BLaER1 (cell line): ENCODE results near the gene LCN6.
A peak's percentile ranks its signal among the peaks of the same experiment; 100 is the strongest.

Experiments used
- H3K27ac ChIP-seq: shearing (Covaris generic); formaldehyde crosslinking; 2 replicates; pipeline ENCODE4 v1.8.1; 2022
- H3K27me3 ChIP-seq: shearing (Covaris generic); formaldehyde crosslinking; 2 replicates; pipeline ENCODE4 v1.8.1; 2022
- H3K36me3 ChIP-seq: shearing (Covaris generic); formaldehyde crosslinking; 2 replicates; pipeline ENCODE4 v1.8.1; 2022
- H3K4me1 ChIP-seq: shearing (Covaris generic); formaldehyde crosslinking; 2 replicates; pipeline ENCODE4 v1.8.1; 2022
- H3K4me2 ChIP-seq: shearing (Covaris generic); formaldehyde crosslinking; 2 replicates; pipeline ENCODE4 v1.8.1; 2022
- H3K4me3 ChIP-seq: shearing (Covaris generic); formaldehyde crosslinking; 2 replicates; pipeline ENCODE4 v1.8.1; 2022
- H3K9ac ChIP-seq: shearing (Covaris generic); formaldehyde crosslinking; 2 replicates; pipeline ENCODE4 v1.8.1; 2022
- H3K9me3 ChIP-seq: shearing (Covaris generic); formaldehyde crosslinking; 2 replicates; pipeline ENCODE4 v1.8.1; 2022
- H4K20me1 ChIP-seq: shearing (Covaris generic); formaldehyde crosslinking; 2 replicates; pipeline ENCODE4 v1.8.1; 2022
- Cebpa-rat ChIP-seq: shearing (Covaris generic); IDR thresholded peaks from 2 replicates; pipeline ENCODE4 v1.8.1; 2022

LCN6 gene

GRCh38 chr9:136754059-136754572 lies 5.8 kb upstream of the LCN6 start:
- peaks cover 40% of the 10 kb centered on the region for H3K9me3 ChIP-seq

GRCh38 chr9:136753371-136754058 lies 5.2 kb upstream of the LCN6 start:
- H3K4me1 ChIP-seq: peaks cover 73% of the 10 kb centered on the region
- H3K4me2 ChIP-seq: peak overlapping the region; percentile 80
- H3K27ac ChIP-seq: peak overlapping the region; percentile 61
- H4K20me1 ChIP-seq: no peaks in the 10 kb centered on the region
- H3K36me3 ChIP-seq: no peaks in the 10 kb centered on the region
- no peak overlapping the region for H3K9ac ChIP-seq
- H3K4me3 ChIP-seq: no peak overlapping the region
- no peaks in the 10 kb centered on the region for H3K27me3 ChIP-seq
- H3K9me3 ChIP-seq: peaks cover 40% of the 10 kb centered on the region
- no peak for TF ChIP-seq Cebpa-rat

More at GRCh38 chr9:136754059-136754572, 5.8 kb upstream of the LCN6 start:
- H3K4me1 ChIP-seq: peaks cover 73% of the 10 kb centered on the region
- peak overlapping the region; percentile 80 for H3K4me2 ChIP-seq
- H3K9ac ChIP-seq: no peak overlapping the region
- no peak overlapping the region for H3K4me3 ChIP-seq
- no peaks in the 10 kb centered on the region for H3K27me3 ChIP-seq
- H3K27ac ChIP-seq: peak overlapping the region; percentile 66
- no peaks in the 10 kb centered on the region for H3K36me3 ChIP-seq
- H4K20me1 ChIP-seq: no peaks in the 10 kb centered on the region
- TF ChIP-seq Cebpa-rat: no peak

- Histone ChIP-seq H4K20me1 (no peaks in the 10 kb centered on the region), H3K4me3 (no peak overlapping the region), H3K27me3 (no peaks in the 10 kb centered on the region), H3K4me2 (no peak overlapping the region), H3K36me3 (no peaks in the 10 kb centered on the region), H3K9ac (no peak overlapping the region), H3K4me1 (peaks cover 73% of the 10 kb centered on the region), H3K27ac (no peak overlapping the region; the same call in 1 of the 2 replicates), H3K9me3 (peaks cover 40% of the 10 kb centered on the region)
- TF ChIP-seq Cebpa-rat: no peak
These were observed 3.5 kb upstream of the LCN6 start for GRCh38 chr9:136751814-136752213.

- peaks cover 73% of the 10 kb centered on the region for H3K4me1 ChIP-seq
- TF ChIP-seq Cebpa-rat: no peak
- peak overlapping the region; percentile 53; the same call in 1 of the 2 replicates for H3K27ac ChIP-seq
- H3K36me3 ChIP-seq: no peaks in the 10 kb centered on the region
- no peaks in the 10 kb centered on the region for H4K20me1 ChIP-seq
- no peak overlapping the region for H3K4me2 ChIP-seq
- no peak overlapping the region for H3K9ac ChIP-seq
- no peaks in the 10 kb centered on the region for H3K27me3 ChIP-seq
- H3K4me3 ChIP-seq: no peak overlapping the region
- H3K9me3 ChIP-seq: peaks cover 38% of the 10 kb centered on the region
These were observed 2.9 kb upstream of the LCN6 start for GRCh38 chr9:136751244-136751643.

- Histone ChIP-seq H4K20me1 (no peaks in the 10 kb centered on the region), H3K9ac (no peak overlapping the region), H3K36me3 (peaks cover 3% of the 10 kb centered on the region; the same call in 1 of the 2 replicates), H3K4me1 (peaks cover 73% of the 10 kb centered on the region), H3K4me3 (no peak overlapping the region), H3K4me2 (peak overlapping the region; percentile 58; the same call in 1 of the 2 replicates), H3K27ac (peak overlapping the region; percentile 99), H3K9me3 (peaks cover 31% of the 10 kb centered on the region), H3K27me3 (no peaks in the 10 kb centered on the region)
- no peak for TF ChIP-seq Cebpa-rat
These were observed 2.2 kb upstream of the LCN6 start for GRCh38 chr9:136750526-136750925.

- Histone ChIP-seq H3K27ac (peak overlapping the region; percentile 99), H3K27me3 (no peaks in the 10 kb centered on the region), H3K4me2 (peak overlapping the region; percentile 94), H3K4me3 (peak overlapping the region; percentile 69), H3K4me1 (peaks cover 73% of the 10 kb centered on the region), H3K9me3 (peaks cover 31% of the 10 kb centered on the region), H3K36me3 (peaks cover 11% of the 10 kb centered on the region; the same call in 1 of the 2 replicates), H3K9ac (peak overlapping the region; percentile 87), H4K20me1 (0 out of 2 replicates have a peak, but pooled peaks cover 2% of the 10 kb centered on the region)
- no peak for TF ChIP-seq Cebpa-rat
These were observed 614 bp upstream of the LCN6 start for GRCh38 chr9:136748666-136749611.

GRCh38 chr9:136747161-136748060 lies 914 bp downstream of the LCN6 start:
- H3K36me3 ChIP-seq: peaks cover 19% of the 10 kb centered on the region; the same call in 1 of the 2 replicates
- peaks cover 14% of the 10 kb centered on the region; the same call in 1 of the 2 replicates for H4K20me1 ChIP-seq
- H3K9me3 ChIP-seq: peaks cover 21% of the 10 kb centered on the region
- H3K4me1 ChIP-seq: peaks cover 78% of the 10 kb centered on the region
- TF ChIP-seq Cebpa-rat: no peak
- peak overlapping the region; percentile 94 for H3K4me2 ChIP-seq
- H3K4me3 ChIP-seq: peak overlapping the region; percentile 69
- H3K27ac ChIP-seq: peak overlapping the region; percentile 99
- peak overlapping the region; percentile 87 for H3K9ac ChIP-seq
- H3K27me3 ChIP-seq: no peaks in the 10 kb centered on the region

- Histone ChIP-seq H3K9me3 (peaks cover 13% of the 10 kb centered on the region), H3K4me3 (peak overlapping the region; percentile 69), H3K4me1 (peaks cover 85% of the 10 kb centered on the region), H3K9ac (peak overlapping the region; percentile 87), H3K4me2 (peak overlapping the region; percentile 94), H3K27ac (peak overlapping the region; percentile 99), H3K27me3 (no peaks in the 10 kb centered on the region), H3K36me3 (peaks cover 19% of the 10 kb centered on the region; the same call in 1 of the 2 replicates), H4K20me1 (peaks cover 14% of the 10 kb centered on the region; the same call in 1 of the 2 replicates)
- no peak for TF ChIP-seq Cebpa-rat
These were observed 1.7 kb downstream of the LCN6 start for GRCh38 chr9:136746621-136747020.

- Histone ChIP-seq H4K20me1 (peaks cover 14% of the 10 kb centered on the region; the same call in 1 of the 2 replicates), H3K27ac (peak overlapping the region; percentile 99), H3K36me3 (peaks cover 19% of the 10 kb centered on the region; the same call in 1 of the 2 replicates), H3K4me2 (peak overlapping the region; percentile 99), H3K9ac (peak overlapping the region; percentile 87; the same call in 1 of the 2 replicates), H3K9me3 (peaks cover 8% of the 10 kb centered on the region), H3K4me3 (peak overlapping the region; percentile 69), H3K4me1 (peaks cover 90% of the 10 kb centered on the region), H3K27me3 (no peaks in the 10 kb centered on the region)
- no peak for TF ChIP-seq Cebpa-rat
These were observed 2.2 kb downstream of the LCN6 start for GRCh38 chr9:136746155-136746490.
